Measurements from ENCODE around the gene ILDR1.

Gene ILDR1

DNA sequence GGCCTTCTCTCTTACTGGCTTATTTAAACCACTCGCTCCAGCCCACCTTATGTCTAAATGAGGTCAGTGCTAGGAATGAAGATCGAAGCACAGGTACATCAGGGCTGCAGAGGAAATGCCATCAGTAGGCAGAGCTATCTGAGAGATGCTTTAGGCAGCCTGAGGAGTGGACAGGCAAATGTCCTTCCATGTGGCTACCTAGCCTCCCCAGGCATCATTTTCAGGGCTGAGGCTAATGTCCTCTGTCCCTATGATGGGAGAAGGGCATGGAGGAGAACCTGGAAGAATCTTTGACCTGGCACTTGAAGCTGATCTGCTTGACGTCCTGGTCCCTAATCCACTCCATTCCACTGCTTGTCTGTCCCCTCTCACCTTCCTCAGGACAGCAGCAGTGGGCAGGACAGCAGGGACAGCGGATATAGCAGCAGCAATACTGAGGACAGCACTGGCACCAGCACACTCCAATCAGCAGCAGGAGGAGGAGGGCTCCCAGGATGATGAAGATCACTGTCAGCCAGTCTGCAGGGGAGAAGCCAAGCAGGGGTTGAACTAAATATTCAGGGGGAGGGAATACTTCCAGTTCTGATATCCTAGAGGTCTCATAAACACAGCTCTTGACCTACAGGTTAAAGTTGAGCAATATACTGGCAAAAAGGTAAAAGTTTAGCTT lies 21.0 kb downstream of the ILDR1 start:
- H3K36me3 ChIP-seq (ENCODE audit: control insufficient read depth, insufficient read depth, low read length) = no peaks in the 10 kb centered on the region
- no peak overlapping the region for H3K18ac ChIP-seq (ENCODE audit: low read length)
- H2AK5ac ChIP-seq (ENCODE audit: low read length) = no peak overlapping the region
- H3K4me1 ChIP-seq (ENCODE audit: control insufficient read depth, low read depth, low read length) = peaks cover 9% of the 10 kb centered on the region
- no peak overlapping the region for H4K8ac ChIP-seq (ENCODE audit: low read depth, low read length)
- no peaks in the 10 kb centered on the region for H3K27me3 ChIP-seq (ENCODE audit: insufficient read depth, low read length, poor library complexity)
- no peaks in the 10 kb centered on the region for H3K79me2 ChIP-seq (ENCODE audit: control insufficient read depth, insufficient read depth, low read length)
- H3K4me3 ChIP-seq (ENCODE audit: low read length) = no peak overlapping the region
- H3K79me1 ChIP-seq (ENCODE audit: low read length) = no peaks in the 10 kb centered on the region
- no peak overlapping the region for H4K5ac ChIP-seq (ENCODE audit: low read length)
- H3K9ac ChIP-seq (ENCODE audit: low read length) = no peak overlapping the region
- no peak overlapping the region for H3K56ac ChIP-seq (ENCODE audit: low read length)
- peak; percentile 71 for DNase-seq
- no peak overlapping the region for H2BK5ac ChIP-seq (ENCODE audit: low read length)
- no CpG with 5 or more reads among the region's 4 CpGs for WGBS (ENCODE audit: extremely low coverage, insufficient coverage, low lambda C conversion rate)
- H2BK120ac ChIP-seq (ENCODE audit: low read depth, low read length) = no peak overlapping the region
- H2BK15ac ChIP-seq (replicated peaks; ENCODE audit: low read depth) = no peak overlapping the region
- no peak overlapping the region for H3K4me2 ChIP-seq (ENCODE audit: low read length)
- no peak overlapping the region for H3K27ac ChIP-seq (ENCODE audit: low read depth, low read length)
- H3K4ac ChIP-seq (ENCODE audit: low read depth, low read length) = no peak overlapping the region
- no peak overlapping the region for H3K23ac ChIP-seq (ENCODE audit: low read length)

DNA sequence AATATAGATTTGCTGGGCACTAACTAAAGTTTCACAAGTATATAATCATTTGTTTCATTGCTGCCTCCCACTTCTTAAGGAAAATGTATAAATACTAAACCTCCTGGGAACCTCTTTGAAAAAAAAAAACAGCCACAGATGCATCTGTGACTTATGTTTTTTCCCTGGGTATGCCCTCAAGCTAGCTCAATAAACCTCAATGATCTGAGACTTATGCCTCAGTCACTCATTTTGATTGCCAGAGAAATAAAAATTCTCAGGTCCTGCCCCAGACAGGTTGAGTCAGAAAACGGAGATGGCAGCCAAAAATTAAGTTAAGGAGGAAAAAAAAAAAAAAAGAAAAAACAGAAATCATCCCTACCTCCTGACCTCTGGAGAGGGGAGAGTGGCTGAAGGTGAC lies 22.1 kb downstream of the ILDR1 start:
- no peak overlapping the region for H2AK5ac ChIP-seq (ENCODE audit: low read length)
- H3K23ac ChIP-seq (ENCODE audit: low read length) = no peak overlapping the region
- H3K4ac ChIP-seq (ENCODE audit: low read depth, low read length) = no peak overlapping the region
- H3K79me1 ChIP-seq (ENCODE audit: low read length) = no peaks in the 10 kb centered on the region
- H2BK120ac ChIP-seq (ENCODE audit: low read depth, low read length) = no peak overlapping the region
- H3K9ac ChIP-seq (ENCODE audit: low read length) = no peak overlapping the region
- no peak overlapping the region for H3K4me3 ChIP-seq (ENCODE audit: low read length)
- no peak overlapping the region for H4K8ac ChIP-seq (ENCODE audit: low read depth, low read length)
- H3K27ac ChIP-seq (ENCODE audit: low read depth, low read length) = no peak overlapping the region
- no peak overlapping the region for H2BK5ac ChIP-seq (ENCODE audit: low read length)
- H3K4me2 ChIP-seq (ENCODE audit: low read length) = no peak overlapping the region
- H3K36me3 ChIP-seq (ENCODE audit: control insufficient read depth, insufficient read depth, low read length) = no peaks in the 10 kb centered on the region
- no peak overlapping the region for H3K56ac ChIP-seq (ENCODE audit: low read length)
- no peaks in the 10 kb centered on the region for H3K27me3 ChIP-seq (ENCODE audit: insufficient read depth, low read length, poor library complexity)
- DNase-seq = no peak
- no peak overlapping the region for H3K18ac ChIP-seq (ENCODE audit: low read length)
- no CpG with 5 or more reads among the region's 1 CpG for WGBS (ENCODE audit: extremely low coverage, insufficient coverage, low lambda C conversion rate)
- H3K79me2 ChIP-seq (ENCODE audit: control insufficient read depth, insufficient read depth, low read length) = no peaks in the 10 kb centered on the region
- H4K5ac ChIP-seq (ENCODE audit: low read length) = no peak overlapping the region
- H2BK15ac ChIP-seq (replicated peaks; ENCODE audit: low read depth) = no peak overlapping the region
- H3K4me1 ChIP-seq (ENCODE audit: control insufficient read depth, low read depth, low read length) = peaks cover 7% of the 10 kb centered on the region

DNA sequence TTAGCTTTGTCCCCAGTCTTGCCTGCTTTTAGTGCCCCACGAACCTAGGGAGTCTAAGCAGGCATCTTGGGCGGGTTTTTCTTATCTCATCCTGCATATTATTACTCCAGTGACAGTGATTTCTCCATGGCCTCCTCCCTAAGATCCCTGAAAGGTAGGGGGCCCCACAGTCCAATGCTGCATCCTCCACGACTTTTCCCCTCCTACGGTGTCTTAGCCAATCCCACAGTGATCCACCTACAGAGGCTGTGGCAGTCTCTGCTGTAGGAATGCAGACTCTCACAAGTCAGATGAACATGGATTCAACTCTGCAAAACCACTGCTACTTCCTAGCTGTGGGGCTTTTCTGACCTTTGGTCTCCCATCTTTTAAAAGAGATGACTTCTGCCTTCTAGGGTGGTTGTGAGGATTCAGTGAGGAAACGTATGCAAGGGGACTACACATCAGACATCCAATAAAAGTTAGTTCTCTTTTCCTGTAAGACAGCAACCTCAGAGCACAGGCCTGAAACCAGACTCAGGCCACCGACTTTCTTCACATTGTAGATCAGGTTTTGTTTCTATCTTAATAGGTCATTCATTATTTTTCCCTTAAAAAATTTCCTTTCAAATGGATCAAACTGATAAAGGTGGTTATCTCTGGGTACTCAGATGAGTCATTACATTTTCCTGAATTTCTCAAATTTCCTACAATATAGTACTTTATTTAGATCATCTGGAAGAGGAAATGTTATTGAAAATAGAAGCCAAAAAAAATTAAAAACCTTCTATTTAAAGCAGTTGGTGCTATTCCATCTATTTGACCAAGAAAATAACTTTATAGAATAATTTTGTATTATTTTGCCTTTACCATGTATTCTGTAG lies 23.2 kb downstream of the ILDR1 start:
- Histone ChIP-seq H3K79me2 (ENCODE audit: control insufficient read depth, insufficient read depth, low read length) (no peaks in the 10 kb centered on the region), H3K18ac (ENCODE audit: low read length) (no peak overlapping the region), H3K9ac (ENCODE audit: low read length) (no peak overlapping the region), H4K5ac (ENCODE audit: low read length) (no peak overlapping the region), H3K79me1 (ENCODE audit: low read length) (no peaks in the 10 kb centered on the region), H3K4ac (ENCODE audit: low read depth, low read length) (no peak overlapping the region), H3K4me3 (ENCODE audit: low read length) (no peak overlapping the region), H3K27me3 (ENCODE audit: insufficient read depth, low read length, poor library complexity) (no peaks in the 10 kb centered on the region), H3K4me1 (ENCODE audit: control insufficient read depth, low read depth, low read length) (peaks cover 2% of the 10 kb centered on the region), H2BK120ac (ENCODE audit: low read depth, low read length) (no peak overlapping the region), H4K8ac (ENCODE audit: low read depth, low read length) (no peak overlapping the region), H3K56ac (ENCODE audit: low read length) (no peak overlapping the region), H2AK5ac (ENCODE audit: low read length) (no peak overlapping the region), H2BK15ac (replicated peaks; ENCODE audit: low read depth) (no peak overlapping the region), H3K36me3 (ENCODE audit: control insufficient read depth, insufficient read depth, low read length) (no peaks in the 10 kb centered on the region), H3K27ac (ENCODE audit: low read depth, low read length) (no peak overlapping the region), H3K23ac (ENCODE audit: low read length) (no peak overlapping the region), H2BK5ac (ENCODE audit: low read length) (no peak overlapping the region), H3K4me2 (ENCODE audit: low read length) (no peak overlapping the region)
- WGBS (ENCODE audit: extremely low coverage, insufficient coverage, low lambda C conversion rate) = no CpG with 5 or more reads among the region's 6 CpGs
- DNase-seq = peak; percentile 70

DNA sequence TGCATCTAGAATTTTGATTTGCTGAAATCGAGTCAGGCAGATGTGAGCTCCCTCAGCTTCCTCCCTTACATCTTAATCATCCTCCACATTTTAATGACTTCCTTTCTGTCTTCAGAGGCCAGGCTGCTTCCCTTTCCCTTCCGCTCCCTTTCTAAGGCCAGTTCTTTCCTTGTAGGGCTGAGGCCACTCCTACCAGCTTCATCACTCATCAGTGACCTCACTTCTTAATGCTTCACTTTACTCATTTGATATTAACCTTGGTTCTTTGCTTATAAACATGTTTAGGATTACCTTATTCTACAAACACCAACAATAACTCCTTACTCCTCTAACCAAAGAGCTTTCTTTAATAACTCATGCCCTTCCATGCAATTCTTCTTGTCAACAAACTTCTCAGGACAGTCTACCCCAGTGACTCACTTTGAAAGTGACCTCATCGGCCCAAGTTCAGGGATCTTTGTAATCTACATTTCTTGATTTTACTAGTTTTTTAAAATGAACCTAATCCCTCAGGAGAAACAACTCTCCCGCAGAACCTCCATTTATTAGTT lies 23.9 kb downstream of the ILDR1 start:
- Histone ChIP-seq H3K9ac (ENCODE audit: low read length) (no peak overlapping the region), H3K23ac (ENCODE audit: low read length) (no peak overlapping the region), H3K79me2 (ENCODE audit: control insufficient read depth, insufficient read depth, low read length) (no peaks in the 10 kb centered on the region), H3K56ac (ENCODE audit: low read length) (no peak overlapping the region), H3K4me1 (ENCODE audit: control insufficient read depth, low read depth, low read length) (peaks cover 2% of the 10 kb centered on the region), H3K4me3 (ENCODE audit: low read length) (no peak overlapping the region), H3K79me1 (ENCODE audit: low read length) (no peaks in the 10 kb centered on the region), H2AK5ac (ENCODE audit: low read length) (no peak overlapping the region), H3K27ac (ENCODE audit: low read depth, low read length) (no peak overlapping the region), H3K27me3 (ENCODE audit: insufficient read depth, low read length, poor library complexity) (no peaks in the 10 kb centered on the region), H2BK5ac (ENCODE audit: low read length) (no peak overlapping the region), H3K18ac (ENCODE audit: low read length) (no peak overlapping the region), H3K4ac (ENCODE audit: low read depth, low read length) (no peak overlapping the region), H2BK15ac (replicated peaks; ENCODE audit: low read depth) (no peak overlapping the region), H4K5ac (ENCODE audit: low read length) (no peak overlapping the region), H3K36me3 (ENCODE audit: control insufficient read depth, insufficient read depth, low read length) (no peaks in the 10 kb centered on the region), H4K8ac (ENCODE audit: low read depth, low read length) (no peak overlapping the region), H3K4me2 (ENCODE audit: low read length) (no peak overlapping the region), H2BK120ac (ENCODE audit: low read depth, low read length) (no peak overlapping the region)
- no CpG with 5 or more reads among the region's 4 CpGs for WGBS (ENCODE audit: extremely low coverage, insufficient coverage, low lambda C conversion rate)
- DNase-seq = no peak

DNA sequence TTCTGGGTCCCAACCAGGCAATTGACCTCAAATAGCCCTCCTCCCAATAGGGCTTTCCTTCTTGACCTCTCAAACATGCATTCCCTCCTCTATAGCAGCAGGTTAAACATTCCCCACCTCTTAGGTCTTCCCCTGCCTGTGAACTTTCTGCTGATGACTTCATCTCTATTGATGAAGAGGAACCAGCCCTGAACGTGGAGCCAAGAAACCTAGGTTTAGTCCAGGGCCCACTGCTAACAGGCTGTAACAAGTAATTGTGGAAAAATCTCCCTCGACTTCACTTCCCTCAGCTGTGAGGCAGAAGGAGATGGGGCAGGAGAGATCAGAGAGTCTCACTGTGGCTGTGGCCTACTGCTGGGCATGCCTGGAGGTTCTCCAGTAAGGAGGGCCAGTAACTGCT lies 24.7 kb downstream of the ILDR1 start:
- no peak overlapping the region for H2BK120ac ChIP-seq (ENCODE audit: low read depth, low read length)
- H3K4ac ChIP-seq (ENCODE audit: low read depth, low read length) = no peak overlapping the region
- no peak overlapping the region for H4K5ac ChIP-seq (ENCODE audit: low read length)
- H3K79me2 ChIP-seq (ENCODE audit: control insufficient read depth, insufficient read depth, low read length) = no peaks in the 10 kb centered on the region
- H3K4me1 ChIP-seq (ENCODE audit: control insufficient read depth, low read depth, low read length) = peaks cover 2% of the 10 kb centered on the region
- no peaks in the 10 kb centered on the region for H3K27me3 ChIP-seq (ENCODE audit: insufficient read depth, low read length, poor library complexity)
- no peak overlapping the region for H3K4me2 ChIP-seq (ENCODE audit: low read length)
- H3K27ac ChIP-seq (ENCODE audit: low read depth, low read length) = no peak overlapping the region
- no peak overlapping the region for H4K8ac ChIP-seq (ENCODE audit: low read depth, low read length)
- no peak overlapping the region for H2BK15ac ChIP-seq (replicated peaks; ENCODE audit: low read depth)
- DNase-seq = no peak
- WGBS (ENCODE audit: extremely low coverage, insufficient coverage, low lambda C conversion rate) = no CpG with 5 or more reads among the region's 2 CpGs
- no peak overlapping the region for H2AK5ac ChIP-seq (ENCODE audit: low read length)
- H3K36me3 ChIP-seq (ENCODE audit: control insufficient read depth, insufficient read depth, low read length) = no peaks in the 10 kb centered on the region
- H3K18ac ChIP-seq (ENCODE audit: low read length) = no peak overlapping the region
- no peak overlapping the region for H3K9ac ChIP-seq (ENCODE audit: low read length)
- H3K79me1 ChIP-seq (ENCODE audit: low read length) = no peaks in the 10 kb centered on the region
- H2BK5ac ChIP-seq (ENCODE audit: low read length) = no peak overlapping the region
- H3K56ac ChIP-seq (ENCODE audit: low read length) = no peak overlapping the region
- no peak overlapping the region for H3K23ac ChIP-seq (ENCODE audit: low read length)
- no peak overlapping the region for H3K4me3 ChIP-seq (ENCODE audit: low read length)

Data from mesendoderm (in vitro differentiated cells).